ENCODE measurements around the gene IQGAP1.

DNA sequence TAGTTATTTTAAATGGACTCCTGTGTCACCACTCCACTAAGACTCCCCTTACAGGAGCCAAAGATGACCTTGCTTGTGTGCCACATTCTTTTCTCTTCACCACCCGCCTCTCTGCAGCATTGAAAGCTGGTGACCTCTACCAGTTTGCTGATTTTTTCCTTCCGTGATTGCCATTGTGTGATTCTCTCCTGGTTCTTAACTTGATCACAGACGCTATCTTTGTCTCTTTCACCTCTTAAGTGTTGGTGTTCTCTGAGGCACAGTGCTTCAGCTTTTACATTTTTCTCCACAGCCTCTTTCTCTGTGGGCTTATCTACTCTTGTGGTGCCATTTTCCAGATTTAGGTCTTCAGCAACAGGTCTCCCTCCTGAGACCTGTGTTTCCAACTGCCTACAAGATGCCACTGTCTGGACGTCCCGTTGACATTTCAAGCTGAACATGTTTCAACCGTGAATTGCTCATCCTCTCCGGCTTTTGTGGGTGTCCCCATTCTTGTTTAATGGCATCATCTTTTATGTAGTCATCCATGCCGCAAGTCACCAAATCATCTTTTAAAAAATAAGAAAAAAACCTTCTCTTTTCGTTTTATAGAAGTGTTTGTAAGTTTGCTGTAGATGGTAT, 26.5 kb downstream of the IQGAP1 start:
- no peak for TF ChIP-seq ZEB2 (tag by site-specific recombination; IDR thresholded peaks at IDR 0.05)
- no peak for TF ChIP-seq YY1 (tag by site-specific recombination; IDR thresholded peaks at IDR 0.05)
- TF ChIP-seq, protein P1, sequence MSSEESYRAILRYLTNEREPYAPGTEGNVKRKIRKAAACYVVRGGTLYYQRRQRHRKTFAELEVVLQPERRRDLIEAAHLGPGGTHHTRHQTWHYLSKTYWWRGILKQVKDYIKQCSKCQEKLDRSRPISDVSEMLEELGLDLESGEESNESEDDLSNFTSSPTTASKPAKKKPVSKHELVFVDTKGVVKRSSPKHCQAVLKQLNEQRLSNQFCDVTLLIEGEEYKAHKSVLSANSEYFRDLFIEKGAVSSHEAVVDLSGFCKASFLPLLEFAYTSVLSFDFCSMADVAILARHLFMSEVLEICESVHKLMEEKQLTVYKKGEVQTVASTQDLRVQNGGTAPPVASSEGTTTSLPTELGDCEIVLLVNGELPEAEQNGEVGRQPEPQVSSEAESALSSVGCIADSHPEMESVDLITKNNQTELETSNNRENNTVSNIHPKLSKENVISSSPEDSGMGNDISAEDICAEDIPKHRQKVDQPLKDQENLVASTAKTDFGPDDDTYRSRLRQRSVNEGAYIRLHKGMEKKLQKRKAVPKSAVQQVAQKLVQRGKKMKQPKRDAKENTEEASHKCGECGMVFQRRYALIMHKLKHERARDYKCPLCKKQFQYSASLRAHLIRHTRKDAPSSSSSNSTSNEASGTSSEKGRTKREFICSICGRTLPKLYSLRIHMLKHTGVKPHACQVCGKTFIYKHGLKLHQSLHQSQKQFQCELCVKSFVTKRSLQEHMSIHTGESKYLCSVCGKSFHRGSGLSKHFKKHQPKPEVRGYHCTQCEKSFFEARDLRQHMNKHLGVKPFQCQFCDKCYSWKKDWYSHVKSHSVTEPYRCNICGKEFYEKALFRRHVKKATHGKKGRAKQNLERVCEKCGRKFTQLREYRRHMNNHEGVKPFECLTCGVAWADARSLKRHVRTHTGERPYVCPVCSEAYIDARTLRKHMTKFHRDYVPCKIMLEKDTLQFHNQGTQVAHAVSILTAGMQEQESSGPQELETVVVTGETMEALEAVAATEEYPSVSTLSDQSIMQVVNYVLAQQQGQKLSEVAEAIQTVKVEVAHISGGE (tag by site-specific recombination; conservative IDR thresholded peaks at IDR 0.05; ENCODE audit: low read depth) = no peak
- TF ChIP-seq, protein P2, sequence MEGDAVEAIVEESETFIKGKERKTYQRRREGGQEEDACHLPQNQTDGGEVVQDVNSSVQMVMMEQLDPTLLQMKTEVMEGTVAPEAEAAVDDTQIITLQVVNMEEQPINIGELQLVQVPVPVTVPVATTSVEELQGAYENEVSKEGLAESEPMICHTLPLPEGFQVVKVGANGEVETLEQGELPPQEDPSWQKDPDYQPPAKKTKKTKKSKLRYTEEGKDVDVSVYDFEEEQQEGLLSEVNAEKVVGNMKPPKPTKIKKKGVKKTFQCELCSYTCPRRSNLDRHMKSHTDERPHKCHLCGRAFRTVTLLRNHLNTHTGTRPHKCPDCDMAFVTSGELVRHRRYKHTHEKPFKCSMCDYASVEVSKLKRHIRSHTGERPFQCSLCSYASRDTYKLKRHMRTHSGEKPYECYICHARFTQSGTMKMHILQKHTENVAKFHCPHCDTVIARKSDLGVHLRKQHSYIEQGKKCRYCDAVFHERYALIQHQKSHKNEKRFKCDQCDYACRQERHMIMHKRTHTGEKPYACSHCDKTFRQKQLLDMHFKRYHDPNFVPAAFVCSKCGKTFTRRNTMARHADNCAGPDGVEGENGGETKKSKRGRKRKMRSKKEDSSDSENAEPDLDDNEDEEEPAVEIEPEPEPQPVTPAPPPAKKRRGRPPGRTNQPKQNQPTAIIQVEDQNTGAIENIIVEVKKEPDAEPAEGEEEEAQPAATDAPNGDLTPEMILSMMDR (tag by site-specific recombination; IDR thresholded peaks at IDR 0.05) = no peak
- TF ChIP-seq SALL2 (tag by site-specific recombination; IDR thresholded peaks at IDR 0.05; ENCODE audit: borderline replicate concordance) = no peak
- TF ChIP-seq, protein P3, sequence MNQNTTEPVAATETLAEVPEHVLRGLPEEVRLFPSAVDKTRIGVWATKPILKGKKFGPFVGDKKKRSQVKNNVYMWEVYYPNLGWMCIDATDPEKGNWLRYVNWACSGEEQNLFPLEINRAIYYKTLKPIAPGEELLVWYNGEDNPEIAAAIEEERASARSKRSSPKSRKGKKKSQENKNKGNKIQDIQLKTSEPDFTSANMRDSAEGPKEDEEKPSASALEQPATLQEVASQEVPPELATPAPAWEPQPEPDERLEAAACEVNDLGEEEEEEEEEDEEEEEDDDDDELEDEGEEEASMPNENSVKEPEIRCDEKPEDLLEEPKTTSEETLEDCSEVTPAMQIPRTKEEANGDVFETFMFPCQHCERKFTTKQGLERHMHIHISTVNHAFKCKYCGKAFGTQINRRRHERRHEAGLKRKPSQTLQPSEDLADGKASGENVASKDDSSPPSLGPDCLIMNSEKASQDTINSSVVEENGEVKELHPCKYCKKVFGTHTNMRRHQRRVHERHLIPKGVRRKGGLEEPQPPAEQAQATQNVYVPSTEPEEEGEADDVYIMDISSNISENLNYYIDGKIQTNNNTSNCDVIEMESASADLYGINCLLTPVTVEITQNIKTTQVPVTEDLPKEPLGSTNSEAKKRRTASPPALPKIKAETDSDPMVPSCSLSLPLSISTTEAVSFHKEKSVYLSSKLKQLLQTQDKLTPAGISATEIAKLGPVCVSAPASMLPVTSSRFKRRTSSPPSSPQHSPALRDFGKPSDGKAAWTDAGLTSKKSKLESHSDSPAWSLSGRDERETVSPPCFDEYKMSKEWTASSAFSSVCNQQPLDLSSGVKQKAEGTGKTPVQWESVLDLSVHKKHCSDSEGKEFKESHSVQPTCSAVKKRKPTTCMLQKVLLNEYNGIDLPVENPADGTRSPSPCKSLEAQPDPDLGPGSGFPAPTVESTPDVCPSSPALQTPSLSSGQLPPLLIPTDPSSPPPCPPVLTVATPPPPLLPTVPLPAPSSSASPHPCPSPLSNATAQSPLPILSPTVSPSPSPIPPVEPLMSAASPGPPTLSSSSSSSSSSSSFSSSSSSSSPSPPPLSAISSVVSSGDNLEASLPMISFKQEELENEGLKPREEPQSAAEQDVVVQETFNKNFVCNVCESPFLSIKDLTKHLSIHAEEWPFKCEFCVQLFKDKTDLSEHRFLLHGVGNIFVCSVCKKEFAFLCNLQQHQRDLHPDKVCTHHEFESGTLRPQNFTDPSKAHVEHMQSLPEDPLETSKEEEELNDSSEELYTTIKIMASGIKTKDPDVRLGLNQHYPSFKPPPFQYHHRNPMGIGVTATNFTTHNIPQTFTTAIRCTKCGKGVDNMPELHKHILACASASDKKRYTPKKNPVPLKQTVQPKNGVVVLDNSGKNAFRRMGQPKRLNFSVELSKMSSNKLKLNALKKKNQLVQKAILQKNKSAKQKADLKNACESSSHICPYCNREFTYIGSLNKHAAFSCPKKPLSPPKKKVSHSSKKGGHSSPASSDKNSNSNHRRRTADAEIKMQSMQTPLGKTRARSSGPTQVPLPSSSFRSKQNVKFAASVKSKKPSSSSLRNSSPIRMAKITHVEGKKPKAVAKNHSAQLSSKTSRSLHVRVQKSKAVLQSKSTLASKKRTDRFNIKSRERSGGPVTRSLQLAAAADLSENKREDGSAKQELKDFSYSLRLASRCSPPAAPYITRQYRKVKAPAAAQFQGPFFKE (tag by site-specific recombination; IDR thresholded peaks at IDR 0.05; ENCODE audit: borderline replicate concordance) = no peak
- TF ChIP-seq, protein P4, sequence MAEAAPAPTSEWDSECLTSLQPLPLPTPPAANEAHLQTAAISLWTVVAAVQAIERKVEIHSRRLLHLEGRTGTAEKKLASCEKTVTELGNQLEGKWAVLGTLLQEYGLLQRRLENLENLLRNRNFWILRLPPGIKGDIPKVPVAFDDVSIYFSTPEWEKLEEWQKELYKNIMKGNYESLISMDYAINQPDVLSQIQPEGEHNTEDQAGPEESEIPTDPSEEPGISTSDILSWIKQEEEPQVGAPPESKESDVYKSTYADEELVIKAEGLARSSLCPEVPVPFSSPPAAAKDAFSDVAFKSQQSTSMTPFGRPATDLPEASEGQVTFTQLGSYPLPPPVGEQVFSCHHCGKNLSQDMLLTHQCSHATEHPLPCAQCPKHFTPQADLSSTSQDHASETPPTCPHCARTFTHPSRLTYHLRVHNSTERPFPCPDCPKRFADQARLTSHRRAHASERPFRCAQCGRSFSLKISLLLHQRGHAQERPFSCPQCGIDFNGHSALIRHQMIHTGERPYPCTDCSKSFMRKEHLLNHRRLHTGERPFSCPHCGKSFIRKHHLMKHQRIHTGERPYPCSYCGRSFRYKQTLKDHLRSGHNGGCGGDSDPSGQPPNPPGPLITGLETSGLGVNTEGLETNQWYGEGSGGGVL (tag by site-specific recombination; IDR thresholded peaks at IDR 0.05) = no peak
- TF ChIP-seq ZNF768 (tag by site-specific recombination; IDR thresholded peaks at IDR 0.05) = no peak
- no peak for TF ChIP-seq HOXD13 (CRISPR knock-in tag; IDR thresholded peaks at IDR 0.05; ENCODE audit: borderline replicate concordance)

All from HEK293 (cell line).